GM18517 (cell line): ENCODE data around the gene USP47.

Source experiments
- ATAC-seq: cut with Tn5 transposase; IDR thresholded peaks from one replicate; pipeline ENCODE4 v1.9.1; 2021; ENCODE audit warnings: mild to moderate bottlenecking, moderate library complexity; ENCODE audit not compliant: unreplicated experiment

Gene USP47

DNA sequence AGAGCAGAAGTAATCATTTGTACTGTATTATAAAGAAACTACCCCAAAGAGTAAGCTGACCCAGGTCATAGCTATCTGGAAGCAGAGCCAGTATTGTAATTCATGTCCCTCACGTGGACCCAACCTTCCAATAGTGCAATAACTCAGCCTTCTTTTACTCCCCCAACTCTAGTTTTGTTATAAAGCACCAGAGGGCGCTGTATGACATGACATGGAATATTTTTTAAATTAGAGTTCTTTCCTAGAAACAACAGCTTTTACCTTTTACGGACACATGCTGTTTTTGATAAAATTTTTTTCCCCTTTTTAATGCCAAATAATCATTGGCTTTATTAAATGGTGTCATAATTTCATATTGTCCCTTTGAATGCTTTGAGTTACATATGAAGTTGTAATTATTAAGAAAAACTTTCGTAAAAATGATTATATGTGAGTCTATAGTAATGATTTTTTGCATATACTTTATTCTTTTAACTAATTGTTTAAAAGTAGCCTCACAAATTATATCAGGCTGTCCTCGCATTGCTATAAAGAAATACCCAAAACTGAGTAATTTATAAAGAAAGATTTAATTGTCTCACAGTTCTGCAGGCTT lies 89.8 kb downstream of the USP47 start:
- ATAC-seq, result no peak

DNA sequence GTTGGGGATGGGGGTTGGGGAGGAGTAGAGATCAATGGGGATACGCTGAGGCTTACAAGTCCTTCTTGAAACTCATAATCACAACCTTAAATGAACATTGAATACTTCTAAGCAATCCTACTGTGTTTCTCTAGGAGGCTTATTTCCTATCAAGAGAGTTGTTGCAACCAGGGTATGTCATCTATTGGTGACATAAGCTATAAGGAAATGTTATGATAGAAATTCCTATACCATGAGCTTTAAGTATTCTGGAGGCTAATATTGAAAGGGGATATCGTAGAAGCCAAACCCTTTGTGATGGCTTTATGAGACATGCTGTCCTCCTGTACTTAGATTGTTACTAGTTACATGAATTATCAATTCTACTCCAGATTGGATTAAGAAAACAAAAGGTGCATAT lies 93.8 kb downstream of the USP47 start:
- ATAC-seq, result no peak

DNA sequence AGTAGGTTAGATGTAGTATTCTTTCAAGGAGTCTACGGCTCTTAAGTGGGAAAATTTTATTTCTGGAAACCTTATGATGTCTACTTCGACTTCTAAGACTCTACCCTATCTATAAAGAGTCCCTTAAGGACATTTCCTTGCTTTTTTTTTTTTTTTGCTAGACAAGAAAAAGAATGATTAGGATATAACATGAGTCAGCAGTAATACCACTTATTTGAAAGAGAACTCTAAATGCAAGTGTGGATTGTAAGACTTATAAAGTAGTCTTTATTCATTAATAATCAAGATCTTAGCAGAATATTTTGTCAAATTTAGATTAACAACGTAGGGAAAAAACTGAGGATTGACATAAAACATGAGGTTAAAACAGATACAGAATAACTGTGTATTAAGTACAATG lies 95.7 kb downstream of the USP47 start:
- no peak for ATAC-seq

DNA sequence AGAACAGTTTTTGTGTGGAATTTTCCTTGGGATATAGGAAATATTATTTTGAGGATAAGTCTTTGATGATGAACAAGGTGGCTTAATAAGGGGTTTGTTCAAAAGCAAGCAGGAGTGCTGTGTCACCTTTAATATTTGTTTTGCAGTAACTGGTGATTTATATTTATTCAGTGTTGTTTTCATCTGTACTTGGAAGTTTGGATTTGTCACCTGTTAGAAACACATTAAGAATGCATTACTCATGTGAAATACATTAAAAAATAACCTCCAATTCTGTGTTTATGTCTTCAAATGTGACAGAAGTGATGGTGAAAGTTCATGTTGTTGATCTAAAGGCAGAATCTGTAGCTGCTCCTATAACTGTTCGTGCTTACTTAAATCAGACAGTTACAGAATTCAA lies 96.2 kb downstream of the USP47 start:
- ATAC-seq, result no peak

DNA sequence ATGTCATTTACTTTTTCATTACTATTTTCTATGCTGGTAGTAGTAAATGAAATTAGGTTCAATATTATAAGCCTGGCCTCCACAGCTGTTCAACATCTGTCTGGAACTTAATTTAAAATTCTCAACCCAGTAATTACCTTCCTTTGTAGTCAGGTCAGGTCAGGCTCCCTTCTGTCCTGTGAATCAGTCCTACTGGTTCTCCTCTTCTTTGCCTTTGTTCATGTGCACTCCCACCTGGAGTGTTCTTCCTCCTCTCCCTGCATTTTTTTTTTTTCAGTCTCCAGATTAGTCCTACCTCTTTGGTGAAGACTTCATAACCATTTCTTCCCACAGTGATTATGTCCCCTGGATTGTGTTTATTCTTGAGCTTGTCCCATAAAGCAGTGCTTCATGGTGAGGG lies 98.8 kb downstream of the USP47 start:
- ATAC-seq, result no peak

DNA sequence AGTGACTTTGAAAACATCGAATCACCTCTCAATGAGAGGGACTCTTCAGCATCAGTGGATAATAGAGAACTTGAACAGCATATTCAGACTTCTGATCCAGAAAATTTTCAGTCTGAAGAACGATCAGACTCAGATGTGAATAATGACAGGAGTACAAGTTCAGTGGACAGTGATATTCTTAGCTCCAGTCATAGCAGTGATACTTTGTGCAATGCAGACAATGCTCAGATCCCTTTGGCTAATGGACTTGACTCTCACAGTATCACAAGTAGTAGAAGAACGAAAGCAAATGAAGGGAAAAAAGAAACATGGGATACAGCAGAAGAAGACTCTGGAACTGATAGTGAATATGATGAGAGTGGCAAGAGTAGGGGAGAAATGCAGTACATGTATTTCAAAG lies 100.9 kb downstream of the USP47 start:
- no peak for ATAC-seq

DNA sequence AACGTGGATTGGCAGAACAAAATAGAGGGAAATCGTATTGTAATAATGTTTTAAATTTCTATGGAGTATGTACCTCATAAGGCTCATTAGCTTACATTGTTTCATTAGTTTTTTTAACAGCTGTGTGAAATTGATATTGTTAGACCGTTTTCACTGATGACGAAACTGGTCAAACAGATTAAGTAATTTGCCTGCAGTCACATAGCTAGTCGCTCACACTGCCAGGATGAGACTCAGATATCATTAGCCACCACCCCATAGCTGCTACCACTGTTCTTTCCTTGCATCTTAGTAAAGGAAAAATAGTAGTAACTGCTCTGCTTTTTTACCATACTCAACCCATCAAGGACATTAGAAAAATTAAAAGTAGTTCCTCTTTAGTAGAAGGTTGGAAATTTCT lies 102.7 kb downstream of the USP47 start:
- no peak for ATAC-seq

DNA sequence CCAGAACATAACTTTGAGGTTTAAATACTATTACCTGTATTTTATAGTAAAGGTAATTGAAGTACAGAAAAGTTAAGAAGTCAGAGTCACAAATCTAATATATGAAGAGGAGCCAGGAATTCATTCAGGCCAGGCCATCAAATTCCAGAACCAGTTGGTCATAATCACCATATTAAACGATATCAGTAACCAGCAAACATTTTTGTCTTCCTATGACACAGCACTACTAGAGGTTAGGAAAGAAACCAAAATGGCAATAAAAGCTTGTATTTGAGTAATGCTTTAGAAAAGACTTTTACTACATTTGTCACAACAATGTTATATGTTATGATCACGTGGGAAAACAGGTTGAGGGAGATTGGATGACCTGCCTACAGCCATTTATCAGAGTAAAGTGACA lies 104.4 kb downstream of the USP47 start:
- ATAC-seq, result no peak

DNA sequence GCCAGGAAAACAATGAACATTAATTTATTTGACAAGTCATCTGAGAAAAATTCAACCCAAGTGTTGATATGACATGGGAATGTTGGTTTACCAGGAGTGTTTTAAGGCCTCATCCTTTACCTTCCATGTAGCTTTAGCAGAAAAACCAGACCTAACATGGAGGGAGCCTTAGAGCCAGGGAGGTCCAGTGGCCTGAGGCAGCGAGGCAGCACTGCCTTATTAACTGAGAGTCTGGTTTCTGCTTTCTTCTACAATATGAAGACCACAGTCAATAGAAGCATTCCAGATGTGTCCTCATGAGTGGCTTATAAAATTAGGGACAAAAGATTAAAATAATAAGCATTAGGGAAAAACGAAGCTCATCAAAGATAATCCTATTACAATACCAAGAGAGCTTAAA lies 105.1 kb downstream of the USP47 start:
- ATAC-seq, result no peak

DNA sequence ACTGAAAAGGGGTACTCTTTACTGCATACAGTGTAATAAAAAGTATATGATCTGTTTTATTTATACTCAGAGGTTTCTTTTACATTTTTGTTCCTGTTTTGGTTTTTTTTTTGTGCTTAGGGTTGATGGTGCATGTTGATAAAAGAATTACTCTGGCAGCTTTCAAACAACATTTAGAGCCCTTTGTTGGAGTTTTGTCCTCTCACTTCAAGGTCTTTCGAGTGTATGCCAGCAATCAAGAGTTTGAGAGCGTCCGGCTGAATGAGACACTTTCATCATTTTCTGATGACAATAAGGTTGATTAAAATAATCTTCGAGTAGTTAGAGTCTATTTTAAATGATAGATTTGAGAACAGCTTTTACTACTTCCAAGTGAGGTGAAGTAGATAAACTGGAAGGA lies 106.1 kb downstream of the USP47 start:
- ATAC-seq, result no peak

DNA sequence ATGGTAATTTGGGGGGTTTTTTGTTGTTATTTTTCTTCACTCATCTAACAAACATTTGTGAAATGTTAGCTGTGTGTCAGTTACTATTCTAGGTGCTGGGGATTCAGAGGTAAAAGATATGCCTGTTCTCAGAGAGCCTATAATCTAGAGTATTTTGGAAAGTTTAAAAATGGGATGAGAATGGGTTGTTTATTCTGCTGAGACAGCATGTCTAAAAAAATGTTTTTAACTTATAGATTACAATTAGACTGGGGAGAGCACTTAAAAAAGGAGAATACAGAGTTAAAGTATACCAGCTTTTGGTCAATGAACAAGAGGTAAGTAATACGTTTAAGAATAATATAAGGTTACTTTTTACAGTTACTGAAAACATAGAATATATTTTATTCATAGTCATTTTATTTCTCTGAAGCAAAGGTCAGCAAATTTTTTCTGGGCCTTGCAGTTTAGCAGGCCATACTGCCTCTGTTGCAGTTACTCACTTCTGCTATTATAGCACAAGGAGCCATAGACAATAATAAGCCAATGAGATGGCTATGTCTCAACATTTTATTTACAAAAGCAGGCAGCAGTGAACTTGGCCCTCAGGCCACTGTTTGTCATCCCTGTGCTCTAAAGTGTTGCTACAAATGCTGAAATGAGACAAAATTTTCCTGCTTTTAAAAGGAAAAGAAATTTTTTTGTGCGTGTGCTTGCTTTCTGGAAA lies 106.6 kb downstream of the USP47 start:
- ATAC-seq, result no peak

DNA sequence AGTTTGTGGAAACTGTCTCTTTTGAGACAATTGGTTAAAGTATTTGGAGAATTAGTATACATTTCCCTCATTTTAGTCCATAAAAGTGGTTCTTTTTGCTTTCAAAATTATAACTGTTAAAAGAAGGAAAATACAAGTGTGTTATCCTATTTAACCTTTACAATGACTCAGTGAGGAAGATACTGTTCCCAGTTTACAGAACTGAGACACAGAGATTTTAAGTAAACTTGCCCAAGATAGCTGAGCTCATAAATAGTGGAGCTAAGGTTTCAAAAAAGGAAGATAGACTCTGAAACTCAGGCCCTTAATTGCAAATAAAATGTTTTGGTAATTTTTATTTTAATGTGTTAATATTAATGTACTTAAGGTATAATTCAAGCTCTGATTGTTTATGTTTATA lies 107.7 kb downstream of the USP47 start:
- ATAC-seq, result no peak

DNA sequence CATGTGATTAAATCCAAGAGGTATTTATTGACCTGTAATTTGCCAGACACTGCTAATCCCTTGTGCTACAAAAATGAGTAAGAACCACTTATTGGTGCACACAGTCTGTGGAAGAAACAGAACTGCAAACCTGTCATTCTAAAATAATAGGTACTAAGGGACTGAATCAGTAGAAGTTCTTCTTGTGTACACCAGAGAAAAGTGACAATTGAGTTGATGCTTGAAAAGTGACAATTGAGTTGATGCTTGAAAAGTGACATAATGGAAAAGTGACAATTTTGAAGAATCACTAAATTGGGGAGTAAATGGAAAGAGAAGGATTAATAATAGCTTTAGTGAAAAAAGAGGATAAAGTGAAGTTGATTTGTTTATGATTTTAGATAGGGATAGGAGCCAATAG lies 110.3 kb downstream of the USP47 start:
- no peak for ATAC-seq

DNA sequence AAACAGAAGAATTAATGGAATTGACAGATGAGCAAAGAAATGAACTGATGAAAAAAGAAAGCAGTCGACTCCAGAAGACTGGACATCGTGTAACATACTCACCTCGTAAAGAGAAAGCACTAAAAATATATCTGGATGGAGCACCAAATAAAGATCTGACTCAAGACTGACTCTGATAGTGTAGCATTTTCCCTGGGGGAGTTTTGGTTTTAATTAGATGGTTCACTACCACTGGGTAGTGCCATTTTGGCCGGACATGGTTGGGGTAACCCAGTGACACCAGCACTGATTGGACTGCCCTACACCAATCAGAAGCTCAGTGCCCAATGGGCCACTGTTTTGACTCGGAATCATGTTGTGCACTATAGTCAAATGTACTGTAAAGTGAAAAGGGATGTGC lies 114.2 kb downstream of the USP47 start:
- no peak for ATAC-seq

DNA sequence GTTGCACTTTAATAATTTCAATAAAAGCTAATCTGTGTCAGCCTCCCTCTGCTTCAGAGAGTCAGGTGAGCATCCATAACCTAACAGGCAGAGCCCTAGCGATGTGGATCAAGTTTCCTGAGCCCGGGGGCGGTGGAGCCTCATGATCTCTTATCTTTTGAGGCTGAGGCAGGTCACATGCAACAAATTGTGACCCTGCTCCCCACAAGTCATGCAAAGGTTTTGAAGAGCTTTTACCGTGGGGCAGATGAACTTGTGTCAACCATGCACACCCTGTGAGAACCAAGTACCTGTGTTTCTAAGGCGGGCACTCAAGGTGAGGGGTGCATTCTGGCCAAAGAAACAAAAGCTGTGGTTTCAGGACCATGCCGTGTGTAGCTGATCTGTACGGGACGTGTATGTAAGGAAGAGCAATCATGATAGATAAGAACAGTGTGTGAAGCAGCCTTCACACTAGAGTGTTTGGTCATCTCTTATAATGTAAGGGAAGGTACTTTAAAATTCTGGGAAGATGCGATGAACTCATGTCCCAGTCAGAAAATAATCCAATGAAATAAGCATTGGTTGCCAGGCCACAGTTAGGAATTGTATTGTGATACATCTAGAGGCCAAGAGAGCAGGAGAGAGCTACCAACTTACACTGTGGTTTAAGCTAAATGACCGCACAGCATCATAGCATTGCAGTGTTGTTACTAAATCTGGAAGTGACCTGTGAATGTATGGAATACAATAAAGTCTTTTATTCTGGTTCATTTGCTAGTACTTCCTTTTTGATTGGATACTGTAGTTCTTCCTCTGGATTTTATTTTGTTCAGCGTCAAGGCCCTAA lies 116.8 kb downstream of the USP47 start:
- no peak for ATAC-seq

DNA sequence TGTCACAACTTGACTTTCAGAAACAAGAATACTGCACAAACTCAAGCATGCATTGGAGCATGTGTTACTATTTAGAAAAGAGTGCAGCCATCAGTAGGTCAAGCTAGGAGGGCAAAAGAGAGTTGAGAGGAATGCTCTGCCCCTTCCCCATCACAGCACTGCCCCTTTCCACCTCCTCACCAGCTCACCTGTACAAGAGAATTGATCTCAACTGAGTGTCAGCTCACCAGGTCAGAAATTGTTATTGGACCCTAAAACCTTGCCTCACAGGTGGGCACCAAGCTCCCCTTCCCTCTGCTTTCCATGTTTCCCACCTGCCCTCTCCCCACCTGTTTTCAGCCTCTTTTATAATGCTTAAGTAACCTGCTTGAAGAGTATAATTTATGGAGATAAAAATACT lies 117.8 kb downstream of the USP47 start:
- no peak for ATAC-seq

DNA sequence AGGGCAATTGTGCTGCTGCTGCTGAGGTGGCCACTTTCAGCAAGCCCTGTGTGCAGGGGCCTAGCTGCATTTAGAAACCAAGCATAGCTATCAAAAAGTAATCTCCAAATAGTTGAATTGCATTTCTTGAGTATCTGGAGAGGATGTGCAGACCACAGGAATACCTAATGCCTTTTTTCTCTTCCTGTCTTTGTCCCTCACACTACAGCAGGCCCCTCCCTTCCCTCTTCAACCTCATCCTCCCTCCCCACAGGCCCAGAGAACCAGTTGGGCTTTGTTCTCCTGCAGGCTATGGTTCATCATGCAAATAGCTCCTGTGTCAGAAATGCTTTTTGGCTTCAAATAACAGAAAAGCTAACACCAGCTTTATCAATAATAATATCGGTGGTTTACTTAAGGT lies 118.9 kb downstream of the USP47 start:
- no peak for ATAC-seq

DNA sequence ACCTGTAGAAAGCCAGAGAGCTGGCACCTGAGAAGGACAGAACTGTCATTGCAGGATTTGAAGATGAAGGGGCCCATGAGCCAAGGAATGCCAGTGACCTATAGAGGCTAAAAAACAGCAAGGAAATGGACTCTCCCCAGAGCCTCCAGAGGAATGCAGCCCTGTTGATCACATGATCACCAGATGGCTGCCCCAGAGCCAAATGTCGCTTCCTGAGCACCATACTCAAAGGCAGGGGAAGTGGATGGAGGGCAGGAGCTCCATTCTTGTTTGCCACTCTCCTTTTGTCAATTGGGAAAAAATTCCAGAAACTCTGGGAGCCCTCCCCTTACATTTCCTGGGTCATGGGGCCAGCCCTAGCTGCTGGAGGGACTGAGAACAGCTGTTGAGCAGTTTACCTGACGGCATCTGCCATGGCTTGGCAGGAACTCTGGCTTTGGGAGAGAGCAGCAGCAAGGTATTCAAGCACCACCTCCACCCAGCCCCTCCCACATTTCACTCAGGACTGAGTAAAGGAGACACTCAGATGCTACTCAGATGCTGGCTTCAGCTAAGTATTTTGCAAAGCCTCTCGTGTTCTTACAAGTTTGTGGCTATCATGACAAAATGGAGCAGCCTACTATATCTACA lies 119.7 kb downstream of the USP47 start:
- ATAC-seq, result no peak

DNA sequence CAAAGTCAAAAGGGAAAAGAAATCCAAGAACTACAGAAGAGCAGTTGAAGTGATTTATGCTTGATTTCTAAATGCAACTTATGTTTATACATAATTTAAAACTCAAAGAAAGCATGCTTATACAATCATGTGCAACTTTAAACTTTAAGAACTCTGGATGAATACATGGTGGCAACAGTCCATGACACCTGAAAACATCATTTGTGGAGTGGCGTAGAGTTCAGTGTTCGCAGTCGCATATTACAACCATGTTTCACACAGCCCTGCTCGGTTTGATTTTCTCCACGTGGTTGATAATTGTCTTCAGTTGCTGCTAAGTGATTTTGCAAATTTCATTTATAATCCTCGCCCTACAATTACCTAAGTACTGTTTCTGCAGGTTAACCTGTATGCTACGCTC lies 121.3 kb downstream of the USP47 start:
- no peak for ATAC-seq

DNA sequence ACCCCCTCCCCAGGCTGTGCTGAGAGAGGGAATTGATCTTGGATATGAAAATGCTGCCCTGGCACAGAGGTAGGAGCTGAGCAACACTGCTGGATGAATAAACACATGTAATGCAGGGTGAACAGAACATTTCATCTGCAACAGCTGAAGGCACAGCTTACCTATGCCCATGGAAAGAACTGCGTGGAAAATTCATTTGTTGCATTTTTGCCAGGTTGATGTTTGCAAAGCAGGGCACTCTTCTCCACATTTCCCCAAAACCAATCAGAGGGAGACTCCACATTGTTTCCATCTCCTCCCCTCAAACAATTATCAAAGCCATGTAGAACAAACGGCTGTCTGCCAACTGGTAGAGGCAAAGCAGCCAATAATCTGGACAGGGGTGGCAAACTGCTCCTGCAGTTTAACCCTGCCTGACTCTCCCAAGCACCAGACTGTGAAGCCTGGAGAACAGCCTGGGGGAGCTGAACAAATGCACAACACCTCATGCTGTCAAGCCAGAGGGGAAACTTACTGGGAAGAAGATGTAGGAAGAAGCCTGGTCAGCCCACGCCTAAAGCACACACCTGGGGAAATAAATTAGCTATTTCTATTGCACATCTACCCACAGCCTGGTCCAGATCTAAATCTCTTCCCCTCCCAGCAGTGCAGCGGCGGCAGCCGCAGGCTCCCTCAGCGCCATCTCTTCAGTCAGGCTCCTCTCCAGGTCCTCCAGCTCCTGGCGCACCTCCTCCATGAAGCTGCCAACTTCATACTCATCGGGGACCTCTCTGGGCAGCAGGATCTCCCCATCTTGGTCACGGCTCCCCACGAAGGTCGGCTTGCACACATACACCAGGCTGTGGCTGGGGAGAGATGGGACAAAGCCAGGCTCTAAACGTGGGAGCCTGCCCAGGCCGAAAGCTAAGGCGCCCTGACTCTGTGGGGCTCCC lies 122.3 kb downstream of the USP47 start:
- no peak for ATAC-seq

DNA sequence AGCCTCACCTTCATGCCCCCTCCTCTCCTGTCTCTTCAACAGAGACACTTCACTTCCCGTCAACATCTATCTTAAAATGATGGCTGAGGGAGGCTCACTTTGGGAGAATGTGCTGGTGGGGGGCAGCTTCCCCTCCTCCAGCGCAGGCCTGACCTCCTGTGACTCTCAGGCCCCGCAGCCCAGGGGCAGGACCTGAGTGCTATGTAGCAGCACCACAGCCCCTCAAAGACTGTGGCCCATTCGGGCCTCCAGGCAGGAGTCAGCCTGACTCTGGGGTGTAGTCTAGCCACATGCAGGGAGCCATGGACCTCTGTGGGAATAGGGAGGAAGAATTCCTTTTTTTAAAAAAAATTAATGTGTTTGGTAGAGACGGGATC lies 123.0 kb downstream of the USP47 start:
- ATAC-seq, result no peak
